ENCODE measurements around the gene SPAG16.

The SPAG16 gene

DNA sequence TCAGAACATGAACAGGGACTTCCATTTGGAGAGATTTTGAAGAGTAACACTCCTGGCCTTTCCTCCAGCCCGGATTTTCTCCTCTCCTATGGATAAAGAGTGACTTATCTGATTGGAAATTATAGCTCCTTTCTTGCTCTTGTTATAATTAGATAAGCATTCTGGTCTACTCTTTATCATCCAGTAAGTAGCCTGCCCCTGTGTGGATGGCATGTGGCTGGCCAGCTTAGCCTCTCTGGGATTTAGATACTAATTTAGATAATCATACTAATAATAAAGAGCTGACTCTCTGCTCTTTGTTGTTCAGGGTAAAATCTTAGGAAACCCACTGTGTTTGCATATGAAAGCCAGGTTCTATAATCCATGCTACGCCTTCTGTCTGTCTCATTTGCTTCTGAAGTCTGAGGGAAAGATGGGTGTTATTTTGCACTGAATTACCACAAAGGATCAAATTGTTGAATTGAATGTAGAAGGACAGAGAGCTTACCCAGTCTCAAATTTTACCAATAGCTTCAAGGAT lies 438.8 kb downstream of the SPAG16 start:
- Histone ChIP-seq H3K27me3 (ENCODE audit: control insufficient read depth in 1 of 2, insufficient read depth in 1 of 2, low read length in 2 of 2) (no peaks in the 10 kb centered on the region), H3K4me3 (ENCODE audit: insufficient read depth in 1 of 2, low read depth in 1 of 2, low read length in 2 of 2) (no peak overlapping the region), H3K18ac (ENCODE audit: low read depth in 1 of 2, low read length in 2 of 2) (no peak overlapping the region), H4K8ac (ENCODE audit: low read length) (no peak overlapping the region), H3K4me1 (ENCODE audit: control insufficient read depth, insufficient read depth, low read depth, low read length) (no peaks in the 10 kb centered on the region), H3K4me2 (ENCODE audit: low read length, poor library complexity, severe bottlenecking) (no peak overlapping the region), H3K14ac (ENCODE audit: low read length in 2 of 2) (no peak overlapping the region), H2BK15ac (ENCODE audit: low read depth, poor library complexity, severe bottlenecking) (no peak overlapping the region), H3K4ac (ENCODE audit: low read depth in 1 of 2, low read length in 2 of 2) (no peak overlapping the region), H3K79me1 (replicated peaks; ENCODE audit: low read length, poor library complexity, severe bottlenecking) (no peaks in the 10 kb centered on the region), H3K23ac (ENCODE audit: low read length in 2 of 2) (no peak overlapping the region), H4K91ac (ENCODE audit: low read length) (no peak overlapping the region), H3K9me3 (ENCODE audit: control insufficient read depth, low read length) (no peaks in the 10 kb centered on the region), H2BK12ac (ENCODE audit: low read length in 2 of 2) (no peak overlapping the region), H2BK120ac (ENCODE audit: low read depth, low read length) (no peak overlapping the region), H3K27ac (ENCODE audit: low read length, poor library complexity, severe bottlenecking) (no peak overlapping the region), H2AFZ (ENCODE audit: low read depth, low read length) (no peak overlapping the region), H2BK5ac (ENCODE audit: low read depth, low read length, poor library complexity, severe bottlenecking) (no peak overlapping the region), H3K9ac (ENCODE audit: low read length) (no peak overlapping the region), H3K36me3 (ENCODE audit: control insufficient read depth in 1 of 2, insufficient read depth in 2 of 2, low read depth in 1 of 2, low read length in 2 of 2) (no peaks in the 10 kb centered on the region), H2AK5ac (ENCODE audit: low read length, severe bottlenecking) (no peak overlapping the region)
- whole genome bisulfite sequencing = 100% methylated on average over 1 of the region's 2 CpGs
- no peak for DNase-seq

DNA sequence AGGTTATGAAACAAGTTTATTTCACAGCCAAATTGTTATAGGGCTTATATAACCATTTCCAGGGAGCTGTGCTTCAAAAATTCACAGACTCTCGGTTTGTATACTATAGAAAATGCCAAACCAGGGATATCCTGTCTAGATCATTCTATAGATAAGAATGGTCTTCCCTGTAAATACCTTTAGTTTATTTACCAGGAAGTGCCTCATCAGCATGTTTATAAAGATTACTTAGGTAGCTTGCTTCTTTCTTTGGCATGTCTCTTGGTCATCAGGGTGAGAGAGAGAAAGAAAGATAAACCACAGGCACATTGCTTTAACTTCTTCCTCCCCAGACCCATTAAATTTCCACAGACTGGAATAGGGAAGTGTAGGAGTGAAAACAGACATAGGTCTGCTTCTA lies 439.4 kb downstream of the SPAG16 start:
- Histone ChIP-seq H3K27ac (ENCODE audit: low read length, poor library complexity, severe bottlenecking) (no peak overlapping the region), H3K4ac (ENCODE audit: low read depth in 1 of 2, low read length in 2 of 2) (no peak overlapping the region), H3K14ac (ENCODE audit: low read length in 2 of 2) (no peak overlapping the region), H3K4me3 (ENCODE audit: insufficient read depth in 1 of 2, low read depth in 1 of 2, low read length in 2 of 2) (no peak overlapping the region), H2AK5ac (ENCODE audit: low read length, severe bottlenecking) (no peak overlapping the region), H3K79me1 (replicated peaks; ENCODE audit: low read length, poor library complexity, severe bottlenecking) (no peaks in the 10 kb centered on the region), H3K9ac (ENCODE audit: low read length) (no peak overlapping the region), H3K4me2 (ENCODE audit: low read length, poor library complexity, severe bottlenecking) (no peak overlapping the region), H2AFZ (ENCODE audit: low read depth, low read length) (no peak overlapping the region), H4K8ac (ENCODE audit: low read length) (no peak overlapping the region), H4K91ac (ENCODE audit: low read length) (no peak overlapping the region), H2BK15ac (ENCODE audit: low read depth, poor library complexity, severe bottlenecking) (no peak overlapping the region), H3K36me3 (ENCODE audit: control insufficient read depth in 1 of 2, insufficient read depth in 2 of 2, low read depth in 1 of 2, low read length in 2 of 2) (no peaks in the 10 kb centered on the region), H2BK120ac (ENCODE audit: low read depth, low read length) (no peak overlapping the region), H3K4me1 (ENCODE audit: control insufficient read depth, insufficient read depth, low read depth, low read length) (no peaks in the 10 kb centered on the region), H3K27me3 (ENCODE audit: control insufficient read depth in 1 of 2, insufficient read depth in 1 of 2, low read length in 2 of 2) (no peaks in the 10 kb centered on the region), H3K23ac (ENCODE audit: low read length in 2 of 2) (no peak overlapping the region), H2BK5ac (ENCODE audit: low read depth, low read length, poor library complexity, severe bottlenecking) (no peak overlapping the region), H2BK12ac (ENCODE audit: low read length in 2 of 2) (no peak overlapping the region), H3K9me3 (ENCODE audit: control insufficient read depth, low read length) (no peaks in the 10 kb centered on the region), H3K18ac (ENCODE audit: low read depth in 1 of 2, low read length in 2 of 2) (no peak overlapping the region)
- DNase-seq = peak; percentile 17
- no CpG with 5 or more reads among the region's 1 CpG for WGBS

DNA sequence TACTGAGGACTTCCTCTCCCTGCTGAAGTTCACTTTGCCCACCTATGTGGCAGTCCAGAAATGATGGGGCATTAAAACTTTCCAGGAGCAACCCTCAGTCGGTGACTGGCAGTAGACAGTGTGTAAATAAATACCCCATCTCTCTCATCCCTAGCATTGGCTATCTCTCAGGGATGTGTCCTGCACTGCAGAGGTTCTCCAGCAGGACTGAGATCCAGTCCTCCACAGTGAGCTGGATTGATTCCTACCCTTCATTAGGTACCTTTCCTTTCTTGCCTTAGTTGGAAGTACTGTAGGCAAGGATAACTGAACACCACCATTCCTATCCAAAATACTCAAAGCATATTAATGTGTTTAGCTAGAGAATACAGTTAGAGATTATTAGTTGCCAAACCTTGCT lies 441.8 kb downstream of the SPAG16 start:
- no peak overlapping the region for H2BK120ac ChIP-seq (ENCODE audit: low read depth, low read length)
- no peak overlapping the region for H4K8ac ChIP-seq (ENCODE audit: low read length)
- no peak overlapping the region for H3K9ac ChIP-seq (ENCODE audit: low read length)
- H3K14ac ChIP-seq (ENCODE audit: low read length in 2 of 2) = peak overlapping the region in 1 of 2 experiments; percentile 48
- H2AK5ac ChIP-seq (ENCODE audit: low read length, severe bottlenecking) = no peak overlapping the region
- no peak overlapping the region for H3K27ac ChIP-seq (ENCODE audit: low read length, poor library complexity, severe bottlenecking)
- no peaks in the 10 kb centered on the region for H3K9me3 ChIP-seq (ENCODE audit: control insufficient read depth, low read length)
- H2BK5ac ChIP-seq (ENCODE audit: low read depth, low read length, poor library complexity, severe bottlenecking) = no peak overlapping the region
- no peaks in the 10 kb centered on the region for H3K4me1 ChIP-seq (ENCODE audit: control insufficient read depth, insufficient read depth, low read depth, low read length)
- H3K36me3 ChIP-seq (ENCODE audit: control insufficient read depth in 1 of 2, insufficient read depth in 2 of 2, low read depth in 1 of 2, low read length in 2 of 2) = no peaks in the 10 kb centered on the region
- no peak overlapping the region for H3K23ac ChIP-seq (ENCODE audit: low read length in 2 of 2)
- no peak overlapping the region for H3K4ac ChIP-seq (ENCODE audit: low read depth in 1 of 2, low read length in 2 of 2)
- H3K27me3 ChIP-seq (ENCODE audit: control insufficient read depth in 1 of 2, insufficient read depth in 1 of 2, low read length in 2 of 2) = no peaks in the 10 kb centered on the region
- no peak overlapping the region for H4K91ac ChIP-seq (ENCODE audit: low read length)
- H2BK15ac ChIP-seq (ENCODE audit: low read depth, poor library complexity, severe bottlenecking) = no peak overlapping the region
- no peak overlapping the region for H2AFZ ChIP-seq (ENCODE audit: low read depth, low read length)
- 81% methylated on average over 1 of the region's 1 CpG for WGBS
- no peak overlapping the region for H3K4me2 ChIP-seq (ENCODE audit: low read length, poor library complexity, severe bottlenecking)
- DNase-seq = no peak
- H3K18ac ChIP-seq (ENCODE audit: low read depth in 1 of 2, low read length in 2 of 2) = no peak overlapping the region
- peak overlapping the region in 1 of 2 experiments; percentile 39 for H2BK12ac ChIP-seq (ENCODE audit: low read length in 2 of 2)
- no peak overlapping the region for H3K4me3 ChIP-seq (ENCODE audit: insufficient read depth in 1 of 2, low read depth in 1 of 2, low read length in 2 of 2)
- H3K79me1 ChIP-seq (replicated peaks; ENCODE audit: low read length, poor library complexity, severe bottlenecking) = no peaks in the 10 kb centered on the region

DNA sequence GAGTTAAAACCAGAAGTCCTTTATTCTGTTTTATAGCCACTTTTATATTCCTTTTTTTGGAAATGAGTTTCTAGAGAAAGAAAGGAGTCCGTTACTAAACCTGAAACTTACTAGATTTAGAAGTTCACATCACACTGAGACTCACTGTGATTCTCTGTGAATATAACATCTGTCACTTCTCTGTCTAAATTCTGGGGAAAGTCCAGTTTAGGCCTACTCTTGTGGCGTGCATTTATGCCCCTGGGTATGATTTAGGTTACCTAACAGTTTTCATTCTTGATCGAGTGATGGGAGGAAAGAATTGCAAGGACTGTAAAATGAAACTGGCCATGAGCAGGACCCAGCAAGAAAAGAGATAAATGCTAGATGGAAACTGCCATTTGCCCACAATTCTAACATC lies 449.6 kb downstream of the SPAG16 start:
- no peaks in the 10 kb centered on the region for H3K4me1 ChIP-seq (ENCODE audit: control insufficient read depth, insufficient read depth, low read depth, low read length)
- no peak overlapping the region for H2AK5ac ChIP-seq (ENCODE audit: low read length, severe bottlenecking)
- H3K9me3 ChIP-seq (ENCODE audit: control insufficient read depth, low read length) = peaks cover 6% of the 10 kb centered on the region
- H4K91ac ChIP-seq (ENCODE audit: low read length) = no peak overlapping the region
- H2BK5ac ChIP-seq (ENCODE audit: low read depth, low read length, poor library complexity, severe bottlenecking) = no peak overlapping the region
- no peak overlapping the region for H3K14ac ChIP-seq (ENCODE audit: low read length in 2 of 2)
- no peaks in the 10 kb centered on the region for H3K79me1 ChIP-seq (replicated peaks; ENCODE audit: low read length, poor library complexity, severe bottlenecking)
- H3K4me2 ChIP-seq (ENCODE audit: low read length, poor library complexity, severe bottlenecking) = no peak overlapping the region
- no peak overlapping the region for H2BK120ac ChIP-seq (ENCODE audit: low read depth, low read length)
- H3K18ac ChIP-seq (ENCODE audit: low read depth in 1 of 2, low read length in 2 of 2) = no peak overlapping the region
- no peak overlapping the region for H3K4me3 ChIP-seq (ENCODE audit: insufficient read depth in 1 of 2, low read depth in 1 of 2, low read length in 2 of 2)
- H3K9ac ChIP-seq (ENCODE audit: low read length) = no peak overlapping the region
- H3K27ac ChIP-seq (ENCODE audit: low read length, poor library complexity, severe bottlenecking) = no peak overlapping the region
- H2AFZ ChIP-seq (ENCODE audit: low read depth, low read length) = no peak overlapping the region
- H3K23ac ChIP-seq (ENCODE audit: low read length in 2 of 2) = no peak overlapping the region
- H3K4ac ChIP-seq (ENCODE audit: low read depth in 1 of 2, low read length in 2 of 2) = no peak overlapping the region
- H3K36me3 ChIP-seq (ENCODE audit: control insufficient read depth in 1 of 2, insufficient read depth in 2 of 2, low read depth in 1 of 2, low read length in 2 of 2) = no peaks in the 10 kb centered on the region
- H4K8ac ChIP-seq (ENCODE audit: low read length) = no peak overlapping the region
- no peaks in the 10 kb centered on the region for H3K27me3 ChIP-seq (ENCODE audit: control insufficient read depth in 1 of 2, insufficient read depth in 1 of 2, low read length in 2 of 2)
- no peak overlapping the region for H2BK15ac ChIP-seq (ENCODE audit: low read depth, poor library complexity, severe bottlenecking)
- no peak overlapping the region for H2BK12ac ChIP-seq (ENCODE audit: low read length in 2 of 2)
- 87% methylated on average over 1 of the region's 3 CpGs for WGBS
- no peak for DNase-seq

Measured in mesenchymal stem cell (in vitro differentiated cells and primary cell).